Frontal cortex (tissue), 4 donors: ENCODE results near the gene HECTD1. TPM values are rescaled to one million over a fixed set of nuclear protein-coding genes. Genes with fewer than 3 reads are reported as not detected.
A peak's percentile ranks its signal among the peaks of the same experiment; 100 is the strongest.
"Not testable (repeated sequence)": the region's sequence is repeated elsewhere in the genome, so short reads cannot be mapped to it uniquely, and the experiment has no call there.

Experiments
- DNase-seq, 2 donors: peaks; one replicate each; pipeline ENCODE4 v3.0.0; 2012; ENCODE audit warnings: low spot score in 2 of 2
- FAIRE-seq: peaks from 2 replicates; lab custom pipeline; 2012; peaks lifted over from hg19 to GRCh38; lab: Jason Lieb, UNC
- total RNA-seq: library from RNA; depleted of rRNA; stranded (reverse); fragments of >200 nt; gene quantifications from one replicate; pipeline ENCODE4 v1.2.3, GENCODE V29; 2014
- donor health status: control.
- donor health status: control.
- donor health status: control.

HECTD1 gene
- 459 TPM for total RNA-seq

DNA sequence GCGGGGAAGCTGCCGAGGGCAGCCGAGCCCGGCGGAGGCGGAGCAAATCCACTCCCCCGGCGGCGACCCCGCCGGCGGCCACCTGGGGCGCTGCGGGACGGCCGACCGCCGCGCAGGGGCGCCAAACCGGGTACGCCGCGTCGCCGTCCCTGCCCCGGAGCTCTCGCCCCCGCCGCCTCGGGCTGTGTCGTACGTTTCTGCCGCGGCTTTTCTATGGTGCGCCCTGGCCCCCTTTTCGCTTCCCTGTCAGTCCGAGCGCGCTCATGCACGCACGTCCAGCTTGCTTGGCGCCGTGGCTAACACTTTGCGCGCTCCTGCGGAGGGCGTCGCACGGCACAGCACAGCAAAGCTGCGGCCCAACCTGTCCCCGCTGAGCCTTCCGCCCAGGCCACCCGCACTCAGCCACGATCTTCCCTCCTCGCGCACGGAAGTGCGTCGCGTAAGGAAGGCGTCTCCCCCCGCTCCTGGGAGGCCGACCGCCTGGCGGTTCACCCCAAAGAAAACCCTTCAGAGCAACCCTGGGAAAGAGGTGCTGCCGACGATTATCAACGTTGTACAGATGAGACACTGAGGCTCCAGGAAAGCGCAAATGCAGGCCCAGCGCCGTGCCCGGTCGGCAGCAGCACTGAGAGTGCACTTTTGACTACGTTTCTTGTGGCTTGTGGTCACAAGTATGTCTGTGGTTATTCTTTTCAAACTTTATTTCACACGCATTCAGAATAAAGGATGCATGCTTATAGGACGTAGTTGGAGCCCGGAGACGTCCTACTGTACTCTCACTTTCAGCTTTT is at the start of gene HECTD1:
HECTD1 (minus strand) TSS at position 39 of the 791 bp plus-strand sequence. CDS start 1,857 bp downstream, outside the sequence.
- no peak for FAIRE-seq
- DNase-seq, result peak; percentile 90 to 94

DNA sequence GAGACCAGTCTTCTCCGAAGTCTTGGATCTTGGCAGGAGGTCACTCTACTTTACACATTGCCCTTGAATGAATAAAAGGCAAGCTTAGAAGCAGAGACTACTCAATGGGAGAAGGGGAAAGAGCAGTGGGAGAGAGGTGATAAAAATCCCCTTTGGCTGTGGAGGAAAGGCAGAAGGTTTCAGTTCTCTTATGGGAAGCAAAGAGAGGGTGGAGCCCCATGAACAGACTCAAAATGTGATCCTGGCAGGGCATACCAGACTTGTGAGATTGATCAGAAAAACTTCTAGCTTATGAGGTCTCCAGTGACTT is 49.6 kb upstream of the HECTD1 start:
- no peak for DNase-seq
- no peak for FAIRE-seq

DNA sequence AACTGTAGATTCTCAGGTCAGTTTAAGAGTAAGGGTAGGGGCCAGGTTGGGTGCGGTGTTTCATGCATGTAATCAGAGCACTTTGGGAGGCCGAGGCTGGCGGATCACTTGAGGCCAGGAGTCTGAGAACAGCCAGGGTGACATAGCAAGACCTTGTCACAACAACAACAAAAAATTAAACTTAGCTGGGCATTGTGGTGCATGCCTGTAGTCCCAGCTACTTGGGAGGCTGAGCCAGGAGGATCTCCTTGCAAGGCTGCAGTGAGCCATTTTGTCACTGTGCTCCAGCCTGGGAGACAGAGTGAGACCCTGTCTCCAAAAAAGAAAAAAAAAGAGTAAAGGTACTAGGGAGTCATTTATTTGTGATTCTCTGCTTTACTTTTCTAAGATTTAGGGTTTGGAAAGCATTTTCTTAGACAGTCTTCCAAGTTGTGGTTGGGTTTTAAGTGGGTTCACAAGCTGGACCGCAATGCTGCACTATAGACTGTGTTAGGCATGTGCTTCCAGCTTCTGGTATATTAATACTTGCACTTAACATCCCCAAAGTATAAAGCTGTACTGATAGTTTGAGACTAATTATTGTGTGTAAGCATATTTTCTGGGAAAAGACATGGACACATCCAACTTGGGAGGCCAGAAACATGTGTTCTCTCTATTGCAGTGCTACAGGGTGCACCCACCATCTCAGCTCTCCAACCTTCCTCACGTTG is 49.1 kb upstream of the HECTD1 start:
- no peak for DNase-seq
- no peak for FAIRE-seq

DNA sequence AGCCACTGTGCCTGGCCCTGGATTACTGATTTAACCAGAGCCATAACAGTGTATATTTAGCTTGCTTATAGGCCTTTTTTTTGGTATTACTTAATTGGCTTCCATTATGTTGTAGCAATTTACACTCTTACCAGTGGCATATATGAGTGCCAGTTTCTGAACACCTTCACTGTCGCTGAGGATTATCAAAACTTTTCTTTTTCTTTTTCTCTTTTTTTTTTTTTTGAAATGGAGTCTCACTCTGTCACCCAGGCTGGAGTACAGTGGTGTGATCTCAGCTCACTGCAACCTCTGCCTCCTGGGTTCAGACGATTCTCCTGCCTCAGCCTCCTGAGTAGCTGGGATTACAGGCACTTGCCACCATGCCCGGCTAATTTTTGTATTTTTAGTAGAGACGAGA is 48.3 kb upstream of the HECTD1 start:
- not testable (repeated sequence) for DNase-seq, FAIRE-seq

DNA sequence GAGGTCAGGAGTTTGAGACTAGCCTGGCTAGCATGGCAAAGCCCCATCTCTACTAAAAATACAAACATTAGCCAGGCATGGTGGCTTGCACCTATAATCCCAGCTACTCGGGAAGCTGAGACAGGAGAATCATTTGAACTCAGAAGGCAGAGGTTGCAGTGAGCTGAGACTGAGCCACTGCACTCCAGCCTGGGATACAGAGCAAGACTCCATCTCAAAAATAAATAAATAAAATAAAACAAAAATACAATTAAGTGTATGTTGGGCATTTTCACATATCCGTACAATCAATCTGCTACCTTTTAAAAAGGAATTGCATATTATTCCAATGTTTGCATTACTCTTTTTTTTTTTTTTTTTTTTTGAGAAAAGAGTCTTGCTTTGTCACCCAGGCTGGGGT is 47.7 kb upstream of the HECTD1 start:
- FAIRE-seq (no peak), DNase-seq (no peak)

DNA sequence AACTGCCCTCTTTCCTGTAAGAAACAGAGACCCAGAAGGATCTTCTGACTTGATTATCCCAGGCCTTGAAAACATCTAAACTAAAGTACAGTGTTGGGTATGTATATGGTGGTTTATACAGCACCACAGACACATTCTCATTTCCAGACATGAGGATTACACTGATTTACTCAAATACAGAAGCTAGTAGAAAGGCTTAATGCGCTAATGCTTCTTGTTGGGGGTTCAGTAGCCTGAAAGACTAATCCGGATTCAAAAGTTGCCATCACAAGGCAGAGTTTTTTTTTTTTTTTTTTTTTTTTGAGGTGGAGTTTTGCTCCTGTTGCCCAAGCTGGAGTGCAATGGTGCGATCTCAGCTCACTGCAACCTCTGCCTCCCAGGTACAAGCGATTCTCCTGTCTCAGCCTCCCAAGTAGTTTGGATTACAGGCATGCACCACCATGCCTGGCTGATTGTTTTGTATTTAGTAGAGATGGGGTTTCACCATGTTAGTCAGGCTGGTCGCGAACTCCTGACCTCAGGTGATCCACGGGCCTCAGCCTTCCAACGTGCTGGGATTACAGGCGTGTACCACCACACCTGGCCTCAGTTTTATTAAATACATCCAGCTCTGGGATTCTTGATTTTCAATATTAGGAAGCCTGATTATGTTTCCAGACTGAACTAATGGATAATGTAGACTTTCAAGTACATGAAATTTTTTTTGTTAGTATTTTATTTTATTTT is 46.3 kb upstream of the HECTD1 start:
- FAIRE-seq (no peak), DNase-seq (no peak)

DNA sequence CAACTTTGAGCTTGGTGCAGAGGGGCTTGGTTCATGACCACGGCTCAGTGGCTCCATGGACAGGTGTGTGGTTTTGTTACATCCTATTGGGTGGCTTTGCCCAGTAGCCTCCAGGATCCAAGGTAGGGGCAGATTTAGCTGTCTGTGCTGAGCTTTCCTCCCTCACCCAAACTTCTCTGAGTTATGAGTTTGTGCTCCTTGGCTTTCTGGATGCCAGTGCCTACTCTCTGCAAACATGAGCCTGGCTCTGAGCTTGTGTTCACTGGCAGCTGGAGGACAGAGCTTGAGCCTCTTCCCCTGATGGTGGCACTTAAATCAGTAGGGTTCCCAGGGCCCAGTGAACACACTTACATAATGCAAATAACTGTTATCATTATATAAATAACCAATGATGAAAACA is 45.3 kb upstream of the HECTD1 start:
- no peak for FAIRE-seq
- DNase-seq, result no peak

DNA sequence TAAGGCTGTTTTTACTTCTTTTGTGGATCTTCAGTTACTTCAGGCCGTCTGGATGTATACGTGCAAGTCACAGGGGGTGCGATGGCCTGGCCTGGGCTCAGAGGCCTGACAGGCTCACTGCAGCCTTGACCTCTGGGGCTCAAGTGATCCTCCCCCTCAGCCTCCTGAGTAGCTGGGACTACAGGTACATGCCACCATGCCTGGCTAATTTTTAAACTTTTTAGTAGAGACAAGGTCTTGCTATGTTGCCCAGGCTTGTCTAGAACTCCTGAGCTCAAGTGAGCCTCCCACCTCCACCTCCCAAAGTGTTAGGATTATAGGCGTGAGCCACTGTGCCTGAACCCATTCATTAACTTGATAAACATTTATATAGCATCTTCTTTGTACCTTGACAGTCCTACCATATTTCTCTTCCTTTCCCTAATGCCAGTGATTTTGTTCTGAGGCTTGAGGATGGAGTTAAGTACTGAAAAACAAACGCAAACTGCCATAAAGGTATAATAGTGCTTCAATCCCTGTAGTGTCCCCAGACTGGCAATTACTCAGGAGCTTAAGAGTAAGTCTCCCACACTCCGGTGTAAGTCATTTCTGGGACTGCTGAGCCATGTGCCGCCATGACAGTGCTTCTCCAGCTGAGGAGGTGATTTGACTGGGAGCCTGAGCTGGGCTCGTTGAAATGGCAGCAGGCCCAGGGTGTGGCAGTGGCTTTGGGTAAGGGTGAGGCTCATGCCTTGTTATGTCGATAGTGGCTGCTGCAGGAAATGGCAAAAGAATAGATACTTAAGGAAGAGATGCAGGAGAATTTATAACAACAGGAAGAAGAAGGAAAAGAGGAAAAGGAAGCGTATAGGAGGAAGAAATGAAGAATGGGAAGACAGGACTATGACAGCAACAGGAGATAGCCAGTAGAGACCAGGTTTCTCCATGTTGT is 43.7 kb upstream of the HECTD1 start:
- DNase-seq, result no peak
- FAIRE-seq, result no peak

DNA sequence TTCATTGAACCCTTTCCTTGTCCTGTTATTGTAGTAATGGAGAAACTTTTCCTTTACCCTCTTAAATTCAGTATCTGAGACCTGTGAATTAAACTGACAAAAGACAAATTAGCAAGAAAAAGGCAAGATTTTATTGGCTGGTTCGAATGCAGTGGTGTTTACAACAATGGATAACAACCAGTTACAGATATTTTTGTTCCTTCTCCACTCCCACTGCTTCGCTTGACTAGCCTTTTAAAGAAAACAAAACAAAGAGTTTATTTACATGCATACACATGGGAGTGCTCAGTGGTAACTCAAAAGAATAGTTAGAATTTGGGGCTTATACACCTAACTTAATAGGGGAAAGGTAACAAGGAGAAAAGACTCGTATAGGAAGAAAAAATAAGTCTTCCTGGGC is 37.0 kb upstream of the HECTD1 start:
- no peak for DNase-seq
- FAIRE-seq, result no peak

DNA sequence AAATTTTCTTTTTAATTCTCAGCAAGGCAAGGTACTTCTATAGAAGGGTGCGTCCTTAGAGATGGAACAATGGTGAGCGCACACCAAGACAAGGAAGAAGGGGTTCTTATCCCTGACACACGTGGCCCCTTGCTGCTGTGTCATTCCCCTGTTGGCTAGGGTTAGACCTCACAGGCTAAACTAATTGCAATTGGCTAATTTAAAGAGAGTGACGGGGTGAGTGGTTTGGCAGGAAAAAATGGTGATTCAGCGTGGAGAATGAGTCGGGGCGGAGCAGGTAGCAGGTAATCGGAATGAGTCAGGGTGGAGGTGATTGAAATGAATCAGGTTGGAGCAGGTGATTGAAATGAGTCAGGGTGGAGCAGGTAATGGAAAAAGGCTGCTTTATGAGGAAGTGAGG is 36.3 kb upstream of the HECTD1 start:
- FAIRE-seq (no peak), DNase-seq (no peak)

DNA sequence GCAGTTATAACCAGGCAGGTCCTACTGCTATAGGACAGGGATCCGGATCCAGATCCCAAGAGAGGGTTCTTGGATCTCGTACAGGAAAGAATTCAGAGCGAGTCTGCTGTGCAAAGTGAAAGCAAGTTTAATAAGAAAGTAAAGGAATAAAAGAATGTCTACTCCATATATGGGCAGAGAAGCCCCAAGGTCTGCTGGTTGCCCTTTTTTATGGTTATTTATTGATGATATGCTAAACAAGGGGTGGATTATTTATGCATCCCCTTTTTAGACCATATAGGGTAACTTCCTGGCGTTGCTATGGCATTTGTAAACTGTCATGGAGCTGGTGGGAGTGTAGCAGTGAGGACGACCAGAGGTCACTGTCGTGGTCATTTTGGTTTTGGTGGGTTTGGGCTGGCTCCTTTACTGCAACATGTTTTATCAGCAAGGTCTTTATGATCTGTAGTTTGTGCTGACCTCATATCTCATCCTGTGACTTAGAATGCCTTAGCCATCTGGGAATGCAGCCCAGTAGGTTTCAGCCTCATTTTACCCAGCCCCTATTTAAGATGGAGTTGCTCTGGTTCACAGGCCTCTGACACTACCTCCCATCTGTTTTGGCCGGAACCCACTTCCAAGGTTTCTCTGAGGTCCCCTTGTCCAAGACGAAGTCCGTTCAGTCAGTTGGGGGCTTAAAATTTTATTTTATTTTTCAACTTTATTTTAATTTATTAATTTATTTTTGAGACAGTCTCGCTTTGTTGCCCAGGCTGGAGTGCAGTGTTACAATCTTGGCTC is 34.8 kb upstream of the HECTD1 start:
- FAIRE-seq, DNase-seq: not testable (repeated sequence)

DNA sequence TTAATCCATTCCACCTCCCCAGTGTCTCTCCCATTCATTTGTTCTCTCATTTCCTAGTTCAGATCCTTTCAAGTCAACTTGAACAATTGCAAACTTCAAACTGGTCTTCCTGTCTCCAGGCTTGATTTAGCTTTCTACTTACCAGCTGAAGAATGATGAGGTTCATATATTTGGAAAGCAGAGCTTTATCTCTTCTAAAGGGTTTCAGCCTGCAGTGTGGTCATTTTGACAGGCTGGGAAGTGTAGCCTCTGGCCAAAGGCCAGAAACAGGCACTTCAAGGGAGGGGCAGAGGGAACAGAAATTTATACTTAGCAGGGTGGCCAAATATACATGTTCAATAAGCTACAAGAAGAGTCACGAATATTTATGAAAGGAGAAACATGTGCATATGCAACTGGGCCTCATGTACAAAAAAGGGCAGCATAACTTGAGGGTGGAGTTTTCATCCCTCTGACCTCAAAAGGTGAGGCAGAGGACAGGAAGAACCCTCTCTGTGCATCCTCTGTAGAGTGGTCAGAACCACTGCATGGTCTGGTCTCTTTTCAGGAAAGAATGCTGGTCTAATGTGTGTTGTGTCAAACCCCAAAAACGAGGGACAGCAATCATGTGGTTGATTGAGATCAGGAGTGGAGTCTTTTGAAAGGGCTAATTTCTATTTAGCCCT is 34.0 kb upstream of the HECTD1 start:
- DNase-seq, result no peak
- FAIRE-seq, result no peak

DNA sequence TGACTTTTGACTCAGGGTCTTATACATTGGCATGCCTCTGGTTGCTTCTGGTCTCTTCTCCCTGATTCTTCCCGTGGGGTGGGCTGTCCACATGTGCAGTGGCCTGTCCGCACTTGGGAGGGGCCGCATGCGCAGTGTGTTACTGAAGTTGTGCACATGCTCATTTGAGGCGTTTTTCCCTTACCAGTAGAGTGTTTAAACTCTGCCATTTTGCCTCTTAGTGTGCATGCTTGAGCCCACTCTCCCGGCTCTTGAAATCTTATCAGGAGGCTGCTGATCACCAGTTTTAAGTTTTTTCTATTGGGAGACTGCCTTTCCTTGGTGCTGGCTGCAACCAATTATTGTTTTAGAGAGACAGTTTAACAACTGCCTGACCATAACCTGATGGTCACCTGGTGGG is 32.1 kb upstream of the HECTD1 start:
- DNase-seq, result no peak
- no peak for FAIRE-seq

DNA sequence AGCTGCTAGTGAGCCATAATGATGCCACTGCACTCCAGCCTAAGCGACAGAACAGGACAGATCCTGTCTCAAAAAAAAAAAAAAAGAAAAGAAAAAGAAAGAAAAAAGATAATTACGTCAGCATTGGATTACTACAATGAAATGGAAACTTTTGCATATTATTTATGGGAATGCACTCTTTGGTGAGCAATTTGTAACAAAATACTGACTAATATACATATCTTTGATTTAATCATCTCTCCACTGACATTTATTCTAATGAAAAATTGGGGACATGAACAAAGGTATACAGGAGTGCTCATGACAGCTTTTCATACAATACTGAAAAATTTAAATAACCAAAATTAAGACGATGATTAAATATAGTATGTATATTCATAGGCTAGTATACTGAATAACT is 27.9 kb upstream of the HECTD1 start:
- FAIRE-seq (no peak), DNase-seq (no peak)

DNA sequence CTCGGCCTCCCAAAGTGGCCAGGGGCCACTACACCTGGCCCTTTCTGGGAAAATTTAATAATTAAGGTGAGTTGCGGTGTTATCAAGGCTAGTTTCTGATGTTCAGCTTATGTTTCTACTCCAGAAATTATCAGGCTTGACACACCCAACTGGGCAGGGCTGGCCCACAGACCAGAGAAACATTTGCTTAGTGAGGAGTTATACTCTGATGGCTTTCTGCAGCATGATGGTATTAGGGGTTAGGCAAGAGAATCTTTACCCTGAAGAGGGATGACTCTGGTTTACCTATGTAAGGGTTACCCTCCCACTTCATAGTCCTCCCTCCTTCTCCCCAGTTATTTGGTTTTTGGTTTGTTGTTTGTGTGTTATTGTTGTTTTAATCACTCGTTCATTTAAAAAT is 24.5 kb upstream of the HECTD1 start:
- no peak for FAIRE-seq

DNA sequence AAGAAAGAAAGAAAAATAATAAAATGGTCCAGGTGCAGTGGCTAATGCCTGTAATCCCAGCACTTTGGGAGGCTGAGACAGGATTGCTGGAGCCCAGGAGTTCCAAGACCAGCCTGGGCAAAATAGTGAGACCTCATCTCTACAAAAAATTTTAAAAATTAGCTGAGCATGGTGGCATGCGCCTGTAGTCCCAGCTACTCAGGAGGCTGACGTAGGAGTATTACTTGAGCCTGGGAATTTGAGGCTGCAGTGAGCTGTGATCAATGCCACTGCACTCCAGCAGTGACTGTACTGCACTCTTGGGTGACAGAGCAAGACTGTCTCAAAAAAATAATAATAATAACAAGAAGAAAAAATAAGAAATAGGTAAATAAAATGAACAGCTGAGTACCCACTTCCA is 23.7 kb upstream of the HECTD1 start:
- DNase-seq, FAIRE-seq: not testable (repeated sequence)

More for the DNA sequence above, 24.5 kb upstream of the HECTD1 start:
- no peak for DNase-seq

DNA sequence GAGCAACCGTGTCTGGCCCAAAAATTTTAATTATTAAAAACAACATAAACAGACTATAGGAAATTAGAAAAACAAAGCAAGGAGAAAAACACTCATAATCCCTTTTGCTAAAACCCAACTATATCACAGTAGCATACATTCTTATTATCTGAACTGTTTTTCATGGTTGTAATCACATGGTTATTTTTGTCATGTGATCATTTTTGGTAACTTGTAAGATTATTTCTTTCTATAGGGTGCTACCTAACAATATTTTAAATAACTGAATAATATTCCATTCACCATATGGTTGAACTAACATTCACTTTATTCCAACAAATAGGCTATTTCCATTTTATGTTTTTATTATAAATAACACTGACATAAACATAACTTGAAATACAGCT is 23.0 kb upstream of the HECTD1 start:
- DNase-seq (no peak), FAIRE-seq (no peak)
